GM10248 (cell line): Measurements from ENCODE around the gene SVIL.

Experiments
- CTCF ChIA-PET: fragments of 300-600 bp; sonication (Branson Sonifier 250); formaldehyde crosslinking; extraction: SDS; loops from one replicate; lab custom pipeline; 2021; ENCODE audit warnings: antibody characterized with exemption; lab: Yijun Ruan, JAX
- POLR2A ChIA-PET: fragments of 350-650 bp; sonication (Branson Sonifier 250); formaldehyde crosslinking; extraction: SDS; loops from one replicate; lab custom pipeline; 2020; ENCODE audit warnings: antibody characterized with exemption; lab: Yijun Ruan, JAX
- DNase-seq: peaks from one replicate; pipeline ENCODE4 v3.0.0; 2012; ENCODE audit errors: extremely low spot score
- TF ChIP-seq, protein P1 (sequence below): IDR thresholded peaks from 2 replicates; pipeline ENCODE4 v1.5.1; 2012; ENCODE audit warnings: mild to moderate bottlenecking, low read depth; ENCODE audit errors: extremely low read depth, missing control alignments, control extremely low read depth

SVIL gene

GRCh38 chr10:29663718-29664117 lies 28.9 kb upstream of the SVIL start:
- ChIA-PET CTCF (interaction anchor here (1.0 kb wide), 1 partner anchor 23 kb away, joined by 3 read pairs; no protein-coding TSS in a partner anchor), POLR2A (no interaction called here)
- TF ChIP-seq, protein P1, sequence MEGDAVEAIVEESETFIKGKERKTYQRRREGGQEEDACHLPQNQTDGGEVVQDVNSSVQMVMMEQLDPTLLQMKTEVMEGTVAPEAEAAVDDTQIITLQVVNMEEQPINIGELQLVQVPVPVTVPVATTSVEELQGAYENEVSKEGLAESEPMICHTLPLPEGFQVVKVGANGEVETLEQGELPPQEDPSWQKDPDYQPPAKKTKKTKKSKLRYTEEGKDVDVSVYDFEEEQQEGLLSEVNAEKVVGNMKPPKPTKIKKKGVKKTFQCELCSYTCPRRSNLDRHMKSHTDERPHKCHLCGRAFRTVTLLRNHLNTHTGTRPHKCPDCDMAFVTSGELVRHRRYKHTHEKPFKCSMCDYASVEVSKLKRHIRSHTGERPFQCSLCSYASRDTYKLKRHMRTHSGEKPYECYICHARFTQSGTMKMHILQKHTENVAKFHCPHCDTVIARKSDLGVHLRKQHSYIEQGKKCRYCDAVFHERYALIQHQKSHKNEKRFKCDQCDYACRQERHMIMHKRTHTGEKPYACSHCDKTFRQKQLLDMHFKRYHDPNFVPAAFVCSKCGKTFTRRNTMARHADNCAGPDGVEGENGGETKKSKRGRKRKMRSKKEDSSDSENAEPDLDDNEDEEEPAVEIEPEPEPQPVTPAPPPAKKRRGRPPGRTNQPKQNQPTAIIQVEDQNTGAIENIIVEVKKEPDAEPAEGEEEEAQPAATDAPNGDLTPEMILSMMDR, result no peak
- no peak for DNase-seq

DNA sequence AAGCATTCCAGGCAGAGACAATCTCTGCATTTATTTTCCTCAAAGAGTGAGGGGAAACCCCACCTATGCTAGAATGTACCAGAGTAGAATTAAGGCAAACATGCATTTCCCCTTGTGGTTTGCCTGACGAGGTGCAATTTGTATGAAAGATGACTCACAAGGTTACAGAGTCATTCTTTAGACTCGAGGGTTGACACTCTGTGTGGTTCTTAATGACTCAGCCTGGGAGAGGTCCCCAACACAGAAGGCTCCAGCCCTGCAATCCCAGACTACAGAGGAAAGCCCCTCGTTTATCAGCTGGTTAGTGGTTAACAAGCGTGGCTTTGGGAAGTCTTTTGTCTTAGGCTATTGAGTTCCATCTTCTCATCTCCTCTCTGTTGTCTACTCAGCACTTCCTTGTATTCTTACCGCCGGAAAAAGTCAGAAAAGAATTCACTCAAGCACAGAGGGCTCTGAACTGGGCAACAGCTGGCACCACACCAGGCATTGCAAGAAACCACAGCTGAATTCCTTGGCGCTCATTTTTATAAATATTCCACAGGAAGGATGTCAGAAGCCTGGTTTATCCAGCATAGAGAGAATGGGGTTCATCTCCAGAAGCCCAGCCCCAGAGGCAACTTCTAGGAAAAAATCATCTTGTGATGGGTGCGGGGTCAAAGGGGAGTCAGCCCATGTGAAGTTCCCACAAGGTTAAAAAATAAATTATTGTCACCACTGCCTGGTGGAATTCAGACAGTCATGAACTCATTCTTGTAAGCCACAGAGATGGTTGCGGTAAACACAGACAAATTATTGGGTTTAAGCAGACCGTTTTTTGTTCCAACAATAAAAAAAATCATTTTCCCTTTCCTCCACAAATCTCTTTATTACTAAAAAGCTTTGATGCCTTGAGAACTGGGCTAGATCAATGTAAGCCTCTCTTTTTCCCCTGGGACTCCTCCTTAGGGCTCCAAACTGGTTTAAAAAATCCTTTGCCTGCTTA lies 24.5 kb upstream of the SVIL start:
- DNase-seq, result peak; percentile 69
- TF ChIP-seq, protein P1, result no peak
- ChIA-PET CTCF (interaction anchor here (1.6 kb wide), 1 partner anchor 54 kb away, joined by 3 read pairs; no protein-coding TSS in a partner anchor), POLR2A (no interaction called here)

- TF ChIP-seq, protein P1, result no peak
- ChIA-PET CTCF (interaction anchor here (0.9 kb wide), 1 partner anchor 11 kb away, joined by 3 read pairs; no protein-coding TSS in a partner anchor), POLR2A (no interaction called here)
- no peak for DNase-seq
These were observed 23.0 kb upstream of the SVIL start for GRCh38 chr10:29657719-29658274.

DNA sequence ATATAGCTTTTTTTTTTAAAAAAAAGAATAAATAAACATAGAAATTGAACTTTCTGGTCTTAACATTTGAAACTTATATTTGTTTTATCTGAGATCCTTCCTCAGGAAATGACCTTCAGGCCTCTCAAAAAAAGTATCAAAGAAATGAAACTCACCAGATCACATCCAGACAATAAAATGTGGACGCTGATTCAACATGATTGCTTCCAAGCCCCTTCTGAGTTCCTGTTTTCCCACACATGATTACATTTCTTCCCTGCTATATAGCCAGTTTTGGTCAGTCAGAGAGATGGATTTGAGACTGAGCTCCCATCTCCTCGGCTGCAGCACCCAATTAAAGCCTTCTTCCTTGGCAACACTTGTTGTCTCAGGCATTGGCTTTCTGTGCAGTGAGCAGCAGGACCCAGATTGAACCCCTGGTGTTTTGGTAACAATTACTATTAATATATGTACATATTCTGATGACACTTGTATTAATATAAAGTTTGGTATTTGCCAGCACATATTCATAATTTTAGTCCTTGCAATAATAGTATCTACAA lies 21.8 kb upstream of the SVIL start:
- DNase-seq, result no peak
- TF ChIP-seq, protein P1, result no peak
- ChIA-PET CTCF (no interaction called here), POLR2A (no interaction called here)

GRCh38 chr10:29652192-29652591 lies 17.4 kb upstream of the SVIL start:
- POLR2A ChIA-PET, result no interaction called here
- CTCF ChIA-PET, result no interaction called here
- DNase-seq, result no peak
- TF ChIP-seq, protein P1, result no peak

GRCh38 chr10:29651767-29652166 lies 17.0 kb upstream of the SVIL start:
- ChIA-PET POLR2A (no interaction called here), CTCF (no interaction called here)
- TF ChIP-seq, protein P1, result no peak
- DNase-seq, result no peak
